Kidney (tissue), 14 donors: ENCODE data around the gene AAK1. TPM values are rescaled to one million over a fixed set of nuclear protein-coding genes. Genes with fewer than 3 reads are reported as not detected.

ENCODE experiments used
- DNase-seq, 5 donors: peaks; one replicate each; pipeline ENCODE4 v3.0.0-alpha.2; 2013 to 2020
- FAIRE-seq: peaks from 2 replicates; lab custom pipeline; 2012; peaks lifted over from hg19 to GRCh38; lab: Jason Lieb, UNC
- H3K27ac ChIP-seq, 2 donors: one replicate each; pipeline ENCODE4 v1.7.0; 2013; ENCODE audit warnings: low read depth in 2 of 2, low read length in 2 of 2, inconsistent platforms in 1 of 2
- H3K27me3 ChIP-seq: one replicate; pipeline ENCODE4 v1.7.1; 2013; ENCODE audit warnings: low read length, inconsistent platforms; ENCODE audit not compliant: control insufficient read depth, insufficient read depth
- H3K36me3 ChIP-seq, 3 donors: one replicate each; pipeline versions ENCODE4 v1.7.0 to v1.7.1; 2013; ENCODE audit warnings: low read length in 3 of 3, control low read depth in 1 of 3, inconsistent platforms in 1 of 3; ENCODE audit not compliant: insufficient read depth in 3 of 3, control insufficient read depth in 2 of 3
- H3K4me1 ChIP-seq, 3 donors: one replicate each; pipeline versions ENCODE4 v1.7.0 to v1.7.1; 2013; ENCODE audit warnings: low read length in 3 of 3, inconsistent platforms in 1 of 3, low read depth in 1 of 3; ENCODE audit not compliant: control insufficient read depth in 2 of 3, insufficient read depth in 2 of 3
- H3K4me3 ChIP-seq, 3 donors: one replicate each; pipeline versions ENCODE4 v1.7.0 to v1.8.1; 2013; ENCODE audit warnings: low read length in 3 of 3, control low read depth in 1 of 3, inconsistent platforms in 1 of 3
- H3K9ac ChIP-seq, 3 donors: one replicate each; pipeline versions ENCODE4 v1.7.0 to v1.7.1; 2013; ENCODE audit warnings: low read length in 3 of 3, control low read depth in 1 of 3, inconsistent platforms in 1 of 3
- H3K9me3 ChIP-seq, 3 donors: one replicate each; pipeline versions ENCODE4 v1.7.0 to v1.7.1; 2013; ENCODE audit warnings: low read length in 3 of 3, control low read depth in 1 of 3, inconsistent platforms in 1 of 3; ENCODE audit not compliant: control insufficient read depth in 2 of 3, insufficient read depth in 1 of 3
- intact Hi-C: fragments of 100-400 bp; cut with DNase I; formaldehyde crosslinking; loops from one replicate; pipeline ENCODE4 v1.11.1; 2022
- polyA plus RNA-seq: library from polyadenylated mRNA; stranded (reverse); fragments of 350-450 nt; fragmentation: Illumina TruSeq; extraction: RNeasy Lipid Tissue Mini Kit (QIAGEN cat#74804); gene quantifications from one replicate; pipeline ENCODE4 v1.2.3, GENCODE V29; 2014; ENCODE audit warnings: low read depth, low replicate concordance; ENCODE audit not compliant: insufficient read depth
- total RNA-seq: library from RNA; stranded (reverse); fragmentation: NEBNext Ultra II Directional; extraction: Animal tissue kit (Norgen Biotek cat#: 25700); gene quantifications from one replicate; pipeline ENCODE4 v1.2.1, GENCODE V29; 2021
- TF ChIP-seq, protein P1 (sequence below): IDR thresholded peaks from 3 replicates; pipeline ENCODE4 v1.5.1; 2012; ENCODE audit warnings: mild to moderate bottlenecking, moderate library complexity, borderline replicate concordance; ENCODE audit not compliant: insufficient read depth; ENCODE audit errors: extremely low read depth
- donor health status: control.
- donor health status: control.
- donor health status: control.
- donor health status: control.
- donor health status: control.
- donor health status: DM: yes; HTN: yes; CAD: no.
- donor health status: Normal renal cell carcinoma (clear cell type).

AAK1 gene
- total and polyA plus RNA-seq, 2 donors from 2014 or later: 25.8 to 93.7 TPM

DNA sequence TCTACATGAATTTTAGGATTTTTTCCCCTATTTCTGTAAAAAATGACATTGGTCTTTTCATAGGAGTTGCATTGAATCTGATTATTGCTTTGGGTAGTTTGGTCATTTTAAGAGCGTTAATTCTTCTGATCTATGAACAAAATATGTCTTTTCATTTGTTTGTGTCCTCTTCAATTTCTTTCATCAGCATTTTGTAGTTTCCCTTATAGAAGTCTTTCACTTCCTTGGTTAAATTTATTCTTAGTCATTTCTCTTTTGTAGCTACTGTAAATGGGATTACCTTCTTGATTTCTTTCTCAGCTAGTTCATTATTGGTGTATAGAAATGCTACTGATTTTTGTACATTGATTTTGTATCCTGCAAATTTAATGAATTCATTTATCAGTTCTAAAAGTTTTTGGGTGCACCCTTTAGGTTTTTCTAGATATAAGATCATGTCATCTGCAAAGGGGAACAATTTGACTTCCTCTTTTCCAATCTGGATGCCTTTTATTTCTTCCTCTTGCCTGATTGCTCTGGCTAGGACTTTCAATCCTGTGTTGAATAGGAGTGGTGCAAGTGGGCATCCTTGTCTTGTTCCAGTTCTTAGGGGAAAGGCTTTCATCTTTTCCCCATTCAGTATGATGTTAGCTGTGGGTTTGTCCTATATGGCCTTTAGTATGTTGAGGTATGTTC lies 36.6 kb upstream of the AAK1 start:
- no peak for FAIRE-seq
- no peaks in the 10 kb centered on the region for H3K9me3 ChIP-seq

DNA sequence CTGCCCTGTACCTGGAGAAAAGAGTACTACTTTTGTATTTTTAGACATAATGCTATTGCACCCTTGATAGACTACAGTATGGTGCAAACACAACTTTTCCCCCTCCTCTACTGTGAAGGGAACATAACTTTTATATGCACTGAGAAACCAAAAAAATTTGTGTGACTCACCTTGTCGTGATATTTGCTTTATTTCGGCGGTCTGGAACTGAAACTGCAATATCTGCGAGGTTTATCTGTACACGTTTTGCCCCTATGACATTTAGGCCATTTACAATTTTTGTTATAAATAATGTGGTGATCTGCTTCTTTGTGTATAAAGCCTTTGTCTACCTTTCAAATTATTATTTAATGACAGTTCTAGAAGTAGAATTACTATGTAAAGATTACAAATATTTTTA lies 34.4 kb upstream of the AAK1 start:
- DNase-seq (no peak), FAIRE-seq (no peak)
- TF ChIP-seq, protein P1, sequence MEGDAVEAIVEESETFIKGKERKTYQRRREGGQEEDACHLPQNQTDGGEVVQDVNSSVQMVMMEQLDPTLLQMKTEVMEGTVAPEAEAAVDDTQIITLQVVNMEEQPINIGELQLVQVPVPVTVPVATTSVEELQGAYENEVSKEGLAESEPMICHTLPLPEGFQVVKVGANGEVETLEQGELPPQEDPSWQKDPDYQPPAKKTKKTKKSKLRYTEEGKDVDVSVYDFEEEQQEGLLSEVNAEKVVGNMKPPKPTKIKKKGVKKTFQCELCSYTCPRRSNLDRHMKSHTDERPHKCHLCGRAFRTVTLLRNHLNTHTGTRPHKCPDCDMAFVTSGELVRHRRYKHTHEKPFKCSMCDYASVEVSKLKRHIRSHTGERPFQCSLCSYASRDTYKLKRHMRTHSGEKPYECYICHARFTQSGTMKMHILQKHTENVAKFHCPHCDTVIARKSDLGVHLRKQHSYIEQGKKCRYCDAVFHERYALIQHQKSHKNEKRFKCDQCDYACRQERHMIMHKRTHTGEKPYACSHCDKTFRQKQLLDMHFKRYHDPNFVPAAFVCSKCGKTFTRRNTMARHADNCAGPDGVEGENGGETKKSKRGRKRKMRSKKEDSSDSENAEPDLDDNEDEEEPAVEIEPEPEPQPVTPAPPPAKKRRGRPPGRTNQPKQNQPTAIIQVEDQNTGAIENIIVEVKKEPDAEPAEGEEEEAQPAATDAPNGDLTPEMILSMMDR: no peak
- Histone ChIP-seq H3K4me1 (peaks cover 0 to 4% (median 0%) of the 10 kb centered on the region in 3 donors), H3K36me3 (no peaks in the 10 kb centered on the region), H3K9ac (no peak overlapping the region), H3K27me3 (no peaks in the 10 kb centered on the region), H3K27ac (no peak overlapping the region), H3K9me3 (no peaks in the 10 kb centered on the region), H3K4me3 (no peak overlapping the region)
- intact Hi-C loops: no loop called here

More for the DNA sequence above, 36.6 kb upstream of the AAK1 start:
- Histone ChIP-seq H3K27me3 (no peaks in the 10 kb centered on the region), H3K4me3 (no peak overlapping the region), H3K36me3 (no peaks in the 10 kb centered on the region), H3K27ac (no peak overlapping the region), H3K9ac (no peak overlapping the region), H3K4me1 (peaks cover 0 to 6% (median 3%) of the 10 kb centered on the region in 3 donors)
- intact Hi-C loops: no loop called here
- TF ChIP-seq, protein P1: no peak
- DNase-seq: no peak

DNA sequence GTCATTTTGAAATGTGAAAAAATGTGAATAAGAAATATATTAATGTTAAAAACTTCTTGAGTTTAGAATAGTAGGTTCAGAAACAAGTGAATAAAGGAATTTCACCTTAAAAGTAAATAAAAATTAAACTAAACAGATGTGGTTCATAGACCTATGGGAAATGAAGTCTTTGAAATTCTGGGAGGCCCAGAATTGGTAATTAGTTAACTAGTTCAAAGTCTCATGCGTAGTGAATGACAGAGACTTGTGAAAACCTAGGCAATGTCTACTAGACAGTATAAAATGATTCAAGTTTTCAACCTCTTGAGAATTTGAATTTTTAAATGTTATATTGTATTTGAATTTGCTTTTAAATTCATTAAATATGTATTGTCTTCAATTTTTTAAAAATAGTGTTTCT lies 32.6 kb upstream of the AAK1 start:
- Histone ChIP-seq H3K9ac (no peak overlapping the region), H3K9me3 (no peaks in the 10 kb centered on the region), H3K4me3 (no peak overlapping the region), H3K27me3 (no peaks in the 10 kb centered on the region), H3K36me3 (no peaks in the 10 kb centered on the region), H3K4me1 (peaks cover 0 to 4% (median 0%) of the 10 kb centered on the region in 3 donors), H3K27ac (no peak overlapping the region)
- TF ChIP-seq, protein P1: no peak
- intact Hi-C loops: no loop called here
- DNase-seq (peak in 1 of 5 donors; percentile 7), FAIRE-seq (no peak)
